ENCODE measurements around the gene TDRD12. TPM values are rescaled to one million over a fixed set of nuclear protein-coding genes. Genes with fewer than 3 reads are reported as not detected.

Gene TDRD12
- total RNA-seq, 4 donors from 2014 or later, result under 0.01 to 0.30 (median 0.21) TPM; not detected in 1

Small RNAs within 50 kb of the gene (small RNA-seq; reads per million reads assigned to genes)
- gene RN7SKP22, result not detected

Other genes starting within 250 kb of the TDRD12 start
- 10 to 100 TPM; 64.9 to 88.5 (median 79.3) TPM for gene PDCD5, start 138.6 kb upstream of the TDRD12 start, total RNA-seq
- gene ANKRD27, start 44.6 kb upstream of the TDRD12 start, total RNA-seq, result 10 to 100 TPM; 13.7 to 28.6 (median 23.5) TPM
- under 1 TPM in 3 of 4 donors, not detected in 1; 0.22 to 0.63 (median 0.60) TPM for gene RGS9BP, start 43.9 kb upstream of the TDRD12 start, total RNA-seq
- gene NUDT19, start 27.9 kb upstream of the TDRD12 start, total RNA-seq, result 1 to 10 TPM; 4.2 to 8.6 (median 5.8) TPM
- gene SLC7A9, start 150.0 kb downstream of the TDRD12 start, total RNA-seq, result 1 to 10 TPM in 1 of 4 donors, not detected in 3; 1.6 TPM

All from tibial nerve (tissue), 4 donors.